GM12878 (cell line): ENCODE measurements around the gene STEAP1.

Experiments
- CTCF ChIP-seq, 3 experiments: IDR thresholded peaks in 2 of 3; conservative IDR thresholded peaks in 1 of 3; 2 replicates each; pipeline ENCODE4 v1.5.1; 2011; ENCODE audit warnings: low read depth in 3 of 3, low read length in 3 of 3, mild to moderate bottlenecking in 3 of 3, control low read depth in 2 of 3, moderate library complexity in 2 of 3, inconsistent platforms in 1 of 3, mixed read lengths in 1 of 3; ENCODE audit not compliant: control insufficient read depth in 2 of 3, insufficient read depth in 1 of 3; ENCODE audit errors: extremely low read depth in 1 of 3
- EGR1 ChIP-seq, 2 experiments: IDR thresholded peaks; 1 replicate in 1 of 2; 2 replicates in 1 of 2; pipeline ENCODE4 v1.6.1; 2011 to 2012; ENCODE audit warnings: low read depth in 2 of 2, low read length in 2 of 2, borderline replicate concordance in 1 of 2, mild to moderate bottlenecking in 1 of 2, moderate library complexity in 1 of 2
- HDAC2 ChIP-seq: fragments of 200-600 bp; sonication (generic); IDR thresholded peaks from 2 replicates; pipeline ENCODE4 v1.6.1; 2017
- RAD21 ChIP-seq: IDR thresholded peaks from 2 replicates; pipeline ENCODE4 v1.6.1; 2011; ENCODE audit warnings: mild to moderate bottlenecking, low read depth, low read length, moderate library complexity; ENCODE audit not compliant: insufficient read depth
- REST ChIP-seq: IDR thresholded peaks from 2 replicates; pipeline ENCODE4 v1.6.1; 2012; ENCODE audit warnings: mild to moderate bottlenecking, low read depth, low read length
- USF1 ChIP-seq: IDR thresholded peaks from 2 replicates; pipeline ENCODE4 v1.6.1; 2011; ENCODE audit warnings: borderline replicate concordance, low read depth, mild to moderate bottlenecking, moderate library complexity, mixed read lengths, low read length; ENCODE audit not compliant: insufficient read depth; ENCODE audit errors: extremely low read length

- TF ChIP-seq HDAC2 (no peak), CTCF (IDR thresholded peaks at IDR 0.05 in 2 of 3, conservative IDR thresholded peaks at IDR 0.05 in 1 of 3; ENCODE audit: control insufficient read depth in 2 of 3, extremely low read depth in 1 of 3, insufficient read depth in 1 of 3, low read depth in 3 of 3, low read length in 3 of 3) (no peak), RAD21 (no peak), USF1 (no peak), REST (no peak), EGR1 (IDR thresholded peaks at IDR 0.05; ENCODE audit: borderline replicate concordance in 1 of 2, low read depth in 2 of 2, low read length in 2 of 2) (no peak)
Observed at GRCh38 chr7:90175667-90176066, 21.4 kb downstream of the STEAP1 start.
